Neural progenitor cell (in vitro differentiated cells): ENCODE data around the gene XKR8. TPM values are rescaled to one million over a fixed set of nuclear protein-coding genes. Genes with fewer than 3 reads are reported as not detected.

Experiments used
- DNase-seq: peaks from one replicate; pipeline ENCODE4 v3.0.0-alpha.2; 2016; ENCODE audit warnings: low spot score
- H2AFZ ChIP-seq: fragments of 200-600 bp; sonication (generic); replicated peaks from 2 replicates; pipeline ENCODE4 v1.6.1; 2016; ENCODE audit warnings: antibody characterized with exemption
- H3F3A ChIP-seq: fragments of 200-600 bp; sonication (generic); 2 replicates; pipeline ENCODE4 v1.6.1; 2016; ENCODE audit warnings: antibody characterized with exemption, low read depth
- H3K27ac ChIP-seq: fragments of 200-600 bp; sonication (generic); 2 replicates; pipeline ENCODE4 v1.5.1; 2016; ENCODE audit warnings: mild to moderate bottlenecking
- H3K27me3 ChIP-seq: fragments of 200-600 bp; sonication (generic); 2 replicates; pipeline ENCODE4 v1.6.1; 2016; ENCODE audit warnings: mild to moderate bottlenecking, moderate library complexity
- H3K36me3 ChIP-seq: fragments of 200-600 bp; sonication (generic); 2 replicates; pipeline ENCODE4 v1.5.1; 2016
- H3K4me1 ChIP-seq: fragments of 200-600 bp; sonication (generic); 2 replicates; pipeline ENCODE4 v1.6.1; 2016; ENCODE audit warnings: mixed run types
- H3K4me2 ChIP-seq: fragments of 200-600 bp; sonication (generic); 2 replicates; pipeline ENCODE4 v1.6.1; 2016
- H3K4me3 ChIP-seq: fragments of 200-600 bp; sonication (generic); 2 replicates; pipeline ENCODE4 v1.5.1; 2016
- H3K79me2 ChIP-seq: fragments of 200-600 bp; sonication (generic); 2 replicates; pipeline ENCODE4 v1.6.1; 2016; ENCODE audit warnings: low read depth
- H3K9ac ChIP-seq: fragments of 200-600 bp; sonication (generic); 2 replicates; pipeline ENCODE4 v1.6.1; 2016
- H3K9me3 ChIP-seq: fragments of 200-600 bp; sonication (generic); 2 replicates; pipeline ENCODE4 v1.5.1; 2016; ENCODE audit warnings: low read depth
- H4K20me1 ChIP-seq: fragments of 200-600 bp; sonication (generic); 2 replicates; pipeline ENCODE4 v1.6.1; 2016; ENCODE audit warnings: low read depth
- H3K27ac Mint-ChIP-seq: 3 replicates; pipeline ENCODE4 v1.8.0; 2021; ENCODE audit warnings: mixed read lengths
- H3K27me3 Mint-ChIP-seq: 2 replicates; pipeline ENCODE4 v1.8.0; 2022; ENCODE audit warnings: low read depth, mild to moderate bottlenecking, inconsistent platforms, moderate library complexity, mixed read lengths; ENCODE audit not compliant: insufficient read depth
- H3K36me3 Mint-ChIP-seq: 3 replicates; pipeline ENCODE4 v1.8.0; 2021; ENCODE audit warnings: mixed read lengths
- H3K4me1 Mint-ChIP-seq: 3 replicates; pipeline ENCODE4 v1.8.0; 2021; ENCODE audit warnings: mixed read lengths
- H3K4me3 Mint-ChIP-seq: 3 replicates; pipeline ENCODE4 v1.8.0; 2021; ENCODE audit warnings: mild to moderate bottlenecking, moderate library complexity, mixed read lengths
- H3K9me3 Mint-ChIP-seq: 3 replicates; pipeline ENCODE4 v1.8.0; 2020; ENCODE audit warnings: mixed read lengths
- EZH2 ChIP-seq: fragments of 200-600 bp; sonication (generic); IDR thresholded peaks from 2 replicates; pipeline ENCODE4 v1.6.1; 2017; ENCODE audit warnings: antibody characterized with exemption, mild to moderate bottlenecking, moderate library complexity
- EZH2phosphoT487 ChIP-seq: fragments of 200-600 bp; sonication (generic); IDR thresholded peaks from 2 replicates; pipeline ENCODE4 v1.6.1; 2017; ENCODE audit warnings: antibody characterized with exemption
- total RNA-seq: library from RNA; depleted of rRNA; stranded (reverse); fragments of >200 nt; gene quantifications from 2 replicates; pipeline ENCODE4 v1.2.3, GENCODE V29; 2015; ENCODE audit warnings: low replicate concordance
- TF ChIP-seq, protein P1 (sequence below): fragments of 200-600 bp; sonication (generic); IDR thresholded peaks from 2 replicates; pipeline ENCODE4 v1.5.1; 2017; ENCODE audit warnings: antibody characterized with exemption, mild to moderate bottlenecking

XKR8 gene
- total RNA-seq, 1 donor from 2014 or later = 4.3 TPM

DNA sequence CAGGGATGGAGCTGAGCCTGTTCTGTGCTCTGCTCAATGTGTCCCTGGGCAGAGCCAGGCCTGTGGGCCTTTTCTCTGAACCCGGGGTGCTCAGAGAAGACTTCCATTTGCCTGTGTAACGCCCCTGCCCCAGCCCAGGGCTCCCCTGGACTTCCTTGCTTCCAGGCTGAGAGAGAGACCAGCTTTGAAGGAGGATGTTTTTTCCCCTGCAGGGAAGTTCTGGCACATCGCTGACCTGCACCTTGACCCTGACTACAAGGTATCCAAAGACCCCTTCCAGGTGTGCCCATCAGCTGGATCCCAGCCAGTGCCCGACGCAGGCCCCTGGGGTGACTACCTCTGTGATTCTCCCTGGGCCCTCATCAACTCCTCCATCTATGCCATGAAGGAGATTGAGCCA is 14.8 kb upstream of the XKR8 start:
- Histone ChIP-seq H2AFZ (no peak overlapping the region), H3K9ac (no peak overlapping the region), H3K4me2 (no peak overlapping the region), H3K27ac (no peak overlapping the region), H3K79me2 (no peaks in the 10 kb centered on the region), H4K20me1 (no peaks in the 10 kb centered on the region), H3K4me3 (no peak overlapping the region), H3F3A (no peaks in the 10 kb centered on the region), H3K36me3 (no peaks in the 10 kb centered on the region), H3K4me1 (peaks cover 5% of the 10 kb centered on the region), H3K9me3 (no peaks in the 10 kb centered on the region), H3K27me3 (no peaks in the 10 kb centered on the region)
- H3K4me3 Mint-ChIP-seq = no peak overlapping the region
- H3K27me3 Mint-ChIP-seq = peaks cover 3% of the 10 kb centered on the region
- TF ChIP-seq, protein P1, sequence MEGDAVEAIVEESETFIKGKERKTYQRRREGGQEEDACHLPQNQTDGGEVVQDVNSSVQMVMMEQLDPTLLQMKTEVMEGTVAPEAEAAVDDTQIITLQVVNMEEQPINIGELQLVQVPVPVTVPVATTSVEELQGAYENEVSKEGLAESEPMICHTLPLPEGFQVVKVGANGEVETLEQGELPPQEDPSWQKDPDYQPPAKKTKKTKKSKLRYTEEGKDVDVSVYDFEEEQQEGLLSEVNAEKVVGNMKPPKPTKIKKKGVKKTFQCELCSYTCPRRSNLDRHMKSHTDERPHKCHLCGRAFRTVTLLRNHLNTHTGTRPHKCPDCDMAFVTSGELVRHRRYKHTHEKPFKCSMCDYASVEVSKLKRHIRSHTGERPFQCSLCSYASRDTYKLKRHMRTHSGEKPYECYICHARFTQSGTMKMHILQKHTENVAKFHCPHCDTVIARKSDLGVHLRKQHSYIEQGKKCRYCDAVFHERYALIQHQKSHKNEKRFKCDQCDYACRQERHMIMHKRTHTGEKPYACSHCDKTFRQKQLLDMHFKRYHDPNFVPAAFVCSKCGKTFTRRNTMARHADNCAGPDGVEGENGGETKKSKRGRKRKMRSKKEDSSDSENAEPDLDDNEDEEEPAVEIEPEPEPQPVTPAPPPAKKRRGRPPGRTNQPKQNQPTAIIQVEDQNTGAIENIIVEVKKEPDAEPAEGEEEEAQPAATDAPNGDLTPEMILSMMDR = no peak
- TF ChIP-seq EZH2 (no peak), EZH2phosphoT487 (no peak)
- H3K27ac Mint-ChIP-seq = no peak overlapping the region
- H3K4me1 Mint-ChIP-seq = peaks cover 2% of the 10 kb centered on the region
- H3K36me3 Mint-ChIP-seq = no peaks in the 10 kb centered on the region
- H3K9me3 Mint-ChIP-seq = no peaks in the 10 kb centered on the region
- no peak for DNase-seq

DNA sequence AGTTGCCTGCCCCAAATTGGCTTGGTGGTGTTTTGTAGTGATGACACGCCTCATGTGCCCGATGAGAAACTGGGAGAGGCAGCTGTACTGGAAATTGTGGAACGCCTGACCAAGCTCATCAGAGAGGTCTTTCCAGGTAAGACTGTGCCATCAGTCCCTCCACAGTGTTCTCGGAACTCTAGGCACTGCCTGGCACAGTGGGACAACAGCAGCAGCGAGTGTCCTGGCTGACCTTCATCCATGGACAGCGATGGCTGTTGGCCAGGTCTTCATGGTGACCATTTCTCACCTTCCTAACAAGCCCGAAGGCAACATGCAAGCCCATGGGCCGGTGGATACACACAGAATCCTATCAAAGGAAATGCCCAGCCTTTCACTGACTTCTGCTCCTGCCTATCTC is 10.7 kb upstream of the XKR8 start:
- H3K4me3 ChIP-seq = no peak overlapping the region
- H3K9ac ChIP-seq = no peak overlapping the region
- no peak for DNase-seq
- Mint-ChIP-seq H3K4me1 (no peaks in the 10 kb centered on the region), H3K27ac (no peak overlapping the region), H3K9me3 (no peaks in the 10 kb centered on the region), H3K4me3 (no peak overlapping the region), H3K27me3 (no peaks in the 10 kb centered on the region), H3K36me3 (no peaks in the 10 kb centered on the region)
- TF ChIP-seq EZH2phosphoT487 (no peak), EZH2 (no peak)
- TF ChIP-seq, protein P1 = no peak
- no peaks in the 10 kb centered on the region for H3K27me3 ChIP-seq
- H3F3A ChIP-seq = no peaks in the 10 kb centered on the region
- no peak overlapping the region for H3K4me2 ChIP-seq
- no peaks in the 10 kb centered on the region for H3K36me3 ChIP-seq
- H3K27ac ChIP-seq = no peak overlapping the region
- no peaks in the 10 kb centered on the region for H4K20me1 ChIP-seq
- peaks cover 8% of the 10 kb centered on the region for H3K4me1 ChIP-seq
- H3K9me3 ChIP-seq = no peaks in the 10 kb centered on the region
- H3K79me2 ChIP-seq = no peaks in the 10 kb centered on the region
- no peak overlapping the region for H2AFZ ChIP-seq

DNA sequence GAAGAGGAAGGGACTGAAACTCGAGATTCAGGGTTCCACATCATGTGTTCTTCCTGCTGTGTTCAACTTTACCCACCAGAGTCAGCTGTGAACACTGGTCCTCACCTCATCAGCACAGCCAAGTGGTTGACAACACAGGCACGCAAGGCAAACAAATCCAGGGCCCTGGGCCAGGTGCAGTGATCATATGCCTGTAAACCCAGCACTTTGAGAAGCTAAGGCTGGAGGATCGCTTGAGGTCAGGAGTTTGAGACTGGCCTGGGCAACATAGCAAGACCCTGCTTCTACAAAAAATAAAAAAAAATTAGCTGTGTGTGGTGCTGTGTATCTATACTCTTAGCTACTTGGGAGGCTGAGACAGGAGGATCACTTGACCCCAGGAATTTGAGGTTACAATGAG is 8.4 kb upstream of the XKR8 start:
- Mint-ChIP-seq H3K4me3 (no peak overlapping the region), H3K4me1 (no peaks in the 10 kb centered on the region), H3K27ac (no peak overlapping the region), H3K9me3 (no peaks in the 10 kb centered on the region), H3K27me3 (peaks cover 9% of the 10 kb centered on the region), H3K36me3 (no peaks in the 10 kb centered on the region)
- TF ChIP-seq EZH2 (no peak), EZH2phosphoT487 (no peak)
- TF ChIP-seq, protein P1 = no peak
- no peaks in the 10 kb centered on the region for H3K27me3 ChIP-seq
- H3K79me2 ChIP-seq = no peaks in the 10 kb centered on the region
- no peak overlapping the region for H3K9ac ChIP-seq
- no peaks in the 10 kb centered on the region for H3K36me3 ChIP-seq
- H3K9me3 ChIP-seq = no peaks in the 10 kb centered on the region
- H3K27ac ChIP-seq = no peak overlapping the region
- H3F3A ChIP-seq = no peaks in the 10 kb centered on the region
- peaks cover 8% of the 10 kb centered on the region for H3K4me1 ChIP-seq
- H3K4me3 ChIP-seq = no peak overlapping the region
- no peak overlapping the region for H3K4me2 ChIP-seq
- H4K20me1 ChIP-seq = no peaks in the 10 kb centered on the region
- no peak for DNase-seq
- H2AFZ ChIP-seq = no peak overlapping the region

DNA sequence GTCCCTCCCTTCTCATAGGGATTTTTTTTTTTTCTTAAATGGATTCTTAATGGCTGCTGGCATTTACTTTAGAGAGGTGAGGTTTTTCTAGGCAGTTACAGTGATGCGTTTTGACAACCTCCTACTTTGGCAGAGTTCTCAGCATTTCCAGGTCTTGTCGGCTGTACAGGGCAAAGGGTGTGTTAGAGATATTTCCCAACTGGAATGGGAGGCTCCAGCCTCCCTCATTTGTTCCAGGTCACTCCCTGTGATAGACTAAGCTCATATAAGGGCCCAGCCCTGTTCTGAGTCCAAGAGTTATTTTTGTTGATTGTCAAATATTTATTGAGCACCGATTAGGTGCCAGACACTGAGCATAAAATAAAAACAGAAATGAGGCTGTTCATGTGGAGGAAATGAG is 7.6 kb upstream of the XKR8 start:
- no peaks in the 10 kb centered on the region for H3K4me1 Mint-ChIP-seq
- TF ChIP-seq, protein P1 = no peak
- TF ChIP-seq EZH2 = no peak
- no peak for TF ChIP-seq EZH2phosphoT487

More for the DNA sequence above, 7.6 kb upstream of the XKR8 start:
- no peaks in the 10 kb centered on the region for H3K9me3 Mint-ChIP-seq
- no peak overlapping the region for H3K27ac Mint-ChIP-seq
- Histone ChIP-seq H3K4me2 (no peak overlapping the region), H4K20me1 (no peaks in the 10 kb centered on the region), H3K9ac (no peak overlapping the region), H2AFZ (no peak overlapping the region), H3K27me3 (no peaks in the 10 kb centered on the region), H3K36me3 (no peaks in the 10 kb centered on the region), H3F3A (no peaks in the 10 kb centered on the region), H3K9me3 (no peaks in the 10 kb centered on the region), H3K4me3 (no peak overlapping the region), H3K27ac (no peak overlapping the region), H3K4me1 (peaks cover 8% of the 10 kb centered on the region), H3K79me2 (no peaks in the 10 kb centered on the region)
- H3K27me3 Mint-ChIP-seq = peaks cover 10% of the 10 kb centered on the region
- H3K36me3 Mint-ChIP-seq = no peaks in the 10 kb centered on the region
- no peak overlapping the region for H3K4me3 Mint-ChIP-seq
- no peak for DNase-seq
